Stimulated activated CD8-positive, alpha-beta memory T cell treated with anti-CD3 and anti-CD28 coated beads, Interleukin-4, amount 100 ng/mL, for 48 hours (primary cell): Measurements from ENCODE around the gene ZNF200.
"Not testable (repeated sequence)": the region's sequence is repeated elsewhere in the genome, so short reads cannot be mapped to it uniquely, and the experiment has no call there.

Experiments
- DNase-seq: peaks from one replicate; pipeline ENCODE4 v3.0.0-alpha.2; 2020

The ZNF200 gene

DNA sequence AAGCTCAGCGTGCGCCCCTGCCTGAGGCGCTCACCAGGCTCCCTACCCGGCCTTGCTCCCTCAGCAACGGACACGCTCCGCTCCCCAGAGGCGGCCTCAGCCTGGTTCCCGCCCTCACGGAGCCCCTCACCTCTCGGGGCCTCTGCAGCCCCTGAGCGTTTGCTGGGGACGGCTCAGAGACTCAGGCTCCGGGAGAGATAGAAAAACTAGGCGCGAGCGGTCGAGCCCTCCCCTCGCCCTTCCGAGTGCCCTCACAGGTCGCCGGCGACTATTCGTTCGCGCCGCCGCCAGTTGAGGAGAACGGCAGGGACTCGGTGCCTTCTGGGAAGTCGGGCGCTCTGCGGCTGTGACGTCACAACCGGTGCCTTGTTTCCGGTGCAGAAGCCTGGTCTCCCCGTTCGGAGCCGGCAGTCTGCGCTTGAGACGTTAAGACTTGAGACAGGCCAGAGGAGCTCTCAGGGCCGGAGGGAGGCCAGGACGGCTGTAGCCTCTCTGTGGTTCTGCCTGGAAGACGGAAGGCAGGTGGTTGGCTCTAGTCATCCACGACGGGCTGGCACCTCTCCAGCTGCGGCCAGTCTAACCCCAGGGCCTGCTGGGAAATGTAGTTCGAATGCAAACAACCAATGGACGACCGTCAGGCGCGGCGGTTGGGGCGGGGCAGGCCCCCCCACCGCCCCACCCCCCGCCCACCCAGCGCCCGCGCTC, at the start of gene ZNF200:
Gene ZNF200 (minus strand): TSS at position 302 of the 705 bp plus-strand sequence. CDS start 1,403 bp downstream, outside the sequence.
- peak; percentile 96 for DNase-seq

GRCh38 chr16:3283543-3284447, 48.8 kb upstream of the ZNF200 start:
- peak; percentile 31 for DNase-seq

DNA sequence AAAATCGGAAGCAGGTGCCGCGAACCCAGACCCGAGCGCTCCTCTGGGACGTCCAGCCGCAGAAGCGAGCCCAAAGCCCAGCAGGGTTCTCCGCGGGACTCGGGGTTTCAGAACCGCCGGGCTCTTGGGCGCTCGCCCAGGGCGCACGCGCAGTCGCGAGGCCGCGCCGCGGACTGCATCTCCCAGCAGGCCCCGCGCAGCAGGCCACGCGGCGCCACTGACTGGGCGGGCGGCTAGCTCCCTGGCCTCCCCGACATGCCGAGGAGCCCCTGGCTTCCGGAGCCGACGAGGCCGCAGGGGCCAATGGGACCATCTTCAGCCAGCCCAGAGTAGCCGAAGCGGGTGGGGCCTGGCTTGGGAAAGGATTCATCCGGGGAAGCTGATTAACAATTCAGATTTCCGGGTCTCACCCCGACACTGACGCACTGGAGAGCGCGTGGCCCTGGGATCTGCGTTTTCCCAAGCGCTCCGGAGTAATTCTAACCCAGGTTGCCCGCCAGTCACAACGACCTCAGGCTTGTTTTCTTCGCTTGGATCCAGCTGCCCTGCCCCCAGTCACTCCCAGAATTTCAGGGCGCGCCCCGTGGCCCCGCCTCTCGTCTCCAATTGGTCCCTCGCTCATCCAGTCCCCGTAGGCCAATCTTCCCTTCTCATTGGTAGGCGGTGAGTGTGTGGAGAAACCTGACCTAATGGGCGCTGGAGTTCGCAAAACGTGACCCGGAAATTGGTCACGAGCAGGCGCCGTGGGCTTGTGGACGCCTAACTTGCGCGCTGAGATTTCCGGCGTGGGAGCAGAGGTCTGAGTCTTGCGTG, 48.0 kb upstream of the ZNF200 start, which contains the start of gene ZNF263:
Gene ZNF263 (plus strand): TSS at position 762 of the 813 bp plus-strand sequence. CDS start 328 bp downstream, outside the sequence.
- peak; percentile 92 for DNase-seq

GRCh38 chr16:3282103-3282729, 47.3 kb upstream of the ZNF200 start:
- DNase-seq: no peak

DNA sequence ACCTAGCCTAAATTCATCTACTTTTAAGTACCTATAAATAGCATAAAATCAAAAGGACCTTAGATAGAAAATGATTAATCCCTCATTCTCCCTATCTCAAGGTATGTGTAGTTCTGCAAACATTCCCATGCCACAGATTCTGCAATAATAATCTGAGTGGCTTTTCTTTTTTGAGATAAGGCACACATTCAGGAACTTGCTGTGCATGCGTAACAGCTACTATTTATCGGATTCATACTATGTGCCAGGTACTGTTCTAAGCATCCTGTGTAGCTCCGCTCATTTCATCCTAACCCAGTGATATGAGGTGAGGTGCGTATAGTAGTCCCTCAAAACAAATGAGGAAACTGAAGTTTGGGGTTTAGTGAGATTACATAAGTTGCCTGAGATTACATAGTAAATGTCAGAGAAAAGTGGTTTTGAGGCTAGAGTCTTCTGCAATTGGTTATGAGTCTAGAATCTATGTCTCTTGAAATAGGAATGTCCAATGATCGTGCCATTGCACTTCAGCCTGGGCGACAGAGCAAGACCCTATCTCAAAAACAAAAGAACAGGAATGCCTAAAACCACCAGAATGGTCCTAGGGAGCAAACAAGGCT, 46.4 kb upstream of the ZNF200 start:
- no peak for DNase-seq

DNA sequence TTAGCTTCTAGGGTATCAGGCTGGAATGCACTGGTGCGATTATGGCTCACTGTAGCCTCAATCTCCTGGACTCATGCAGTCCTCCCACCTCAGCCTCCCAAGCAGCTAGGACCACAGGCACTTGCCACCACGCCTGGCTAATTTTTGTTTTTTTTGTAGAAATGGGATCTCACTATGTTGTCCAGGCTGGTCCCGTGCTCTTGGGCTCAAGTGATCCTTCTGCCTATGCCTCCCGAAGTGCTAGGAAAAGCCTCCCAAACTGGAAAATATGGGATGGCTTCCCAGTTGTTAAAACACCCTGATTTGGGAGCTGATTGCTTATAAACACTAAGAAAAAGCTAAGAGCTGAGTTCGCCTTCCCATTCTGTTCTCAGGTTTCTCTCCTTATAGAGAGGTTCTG, 41.7 kb upstream of the ZNF200 start:
- DNase-seq: no peak

DNA sequence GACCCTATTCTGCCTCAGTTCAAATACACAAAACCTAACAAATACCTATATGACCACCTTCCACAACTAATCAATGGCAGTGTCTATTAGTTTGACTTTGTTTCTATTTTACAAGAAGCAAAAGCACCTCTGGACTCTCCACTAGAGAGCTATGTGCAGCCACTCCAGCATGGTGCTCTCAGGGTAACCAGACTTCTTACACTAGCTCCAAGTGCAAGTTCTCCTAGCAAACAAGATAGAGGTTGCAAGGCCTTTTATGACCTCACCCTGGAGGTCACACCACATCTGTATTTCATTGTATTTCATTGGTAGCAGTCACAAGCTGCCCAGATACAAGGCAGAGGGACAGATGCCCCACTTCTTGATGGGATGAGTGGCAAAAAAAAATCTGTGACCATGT, 40.0 kb upstream of the ZNF200 start:
- DNase-seq: no peak

DNA sequence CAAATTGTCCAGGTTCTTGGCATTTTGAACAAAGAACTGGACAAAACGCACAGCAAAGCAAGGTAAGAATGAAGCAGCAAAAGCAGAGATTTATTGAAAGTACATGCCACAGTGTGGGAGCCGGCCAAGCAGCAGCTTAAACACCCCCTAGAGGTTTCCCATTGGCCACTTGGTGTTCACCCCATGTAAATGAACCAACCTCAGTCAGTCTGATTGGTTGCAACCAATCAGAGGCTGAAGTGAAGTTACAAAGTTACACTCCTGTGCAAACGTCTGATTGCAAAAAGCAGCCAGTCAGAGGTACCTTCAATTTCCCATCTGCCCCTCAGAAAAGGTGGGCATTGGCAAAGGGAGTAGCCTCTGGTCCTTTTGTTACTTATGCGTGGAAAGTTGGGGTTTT, 39.5 kb upstream of the ZNF200 start:
- no peak for DNase-seq

- not testable (repeated sequence) for DNase-seq
These were observed 36.3 kb upstream of the ZNF200 start for GRCh38 chr16:3271281-3271680.

- not testable (repeated sequence) for DNase-seq
These were observed 35.8 kb upstream of the ZNF200 start for GRCh38 chr16:3270718-3271117.

GRCh38 chr16:3268294-3268693, 33.3 kb upstream of the ZNF200 start:
- DNase-seq: no peak

DNA sequence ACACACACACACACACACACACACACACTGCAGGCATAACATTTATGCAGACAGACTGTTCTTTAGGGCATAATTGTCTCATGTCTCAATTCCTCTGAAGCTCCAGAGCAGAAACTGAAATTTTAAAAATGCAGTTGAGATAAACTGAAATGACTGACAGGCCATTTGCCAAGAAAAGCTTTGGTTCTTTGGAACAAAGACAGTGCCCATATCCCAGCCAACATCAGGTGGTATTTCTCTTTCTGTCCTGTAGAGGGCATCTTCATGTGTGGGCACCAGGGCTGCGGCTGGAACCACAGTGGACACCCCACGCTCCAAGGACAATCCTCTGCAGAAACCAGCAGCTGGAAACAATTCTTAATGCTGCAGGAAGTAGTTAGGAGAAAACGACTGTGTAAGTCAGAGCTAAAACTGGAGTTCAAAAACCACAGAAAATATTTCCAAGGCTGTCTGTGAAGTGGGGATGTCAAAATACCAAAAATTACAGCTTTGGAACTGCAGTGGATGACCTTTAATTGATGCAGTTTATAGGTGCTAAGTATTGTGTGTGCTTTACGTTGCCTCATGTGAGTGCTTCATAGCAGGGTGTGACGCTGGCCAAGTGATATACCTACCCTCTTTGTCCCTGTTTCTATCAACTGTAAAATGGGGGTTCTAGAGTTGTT, 32.0 kb upstream of the ZNF200 start:
- peak; percentile 34 for DNase-seq

DNA sequence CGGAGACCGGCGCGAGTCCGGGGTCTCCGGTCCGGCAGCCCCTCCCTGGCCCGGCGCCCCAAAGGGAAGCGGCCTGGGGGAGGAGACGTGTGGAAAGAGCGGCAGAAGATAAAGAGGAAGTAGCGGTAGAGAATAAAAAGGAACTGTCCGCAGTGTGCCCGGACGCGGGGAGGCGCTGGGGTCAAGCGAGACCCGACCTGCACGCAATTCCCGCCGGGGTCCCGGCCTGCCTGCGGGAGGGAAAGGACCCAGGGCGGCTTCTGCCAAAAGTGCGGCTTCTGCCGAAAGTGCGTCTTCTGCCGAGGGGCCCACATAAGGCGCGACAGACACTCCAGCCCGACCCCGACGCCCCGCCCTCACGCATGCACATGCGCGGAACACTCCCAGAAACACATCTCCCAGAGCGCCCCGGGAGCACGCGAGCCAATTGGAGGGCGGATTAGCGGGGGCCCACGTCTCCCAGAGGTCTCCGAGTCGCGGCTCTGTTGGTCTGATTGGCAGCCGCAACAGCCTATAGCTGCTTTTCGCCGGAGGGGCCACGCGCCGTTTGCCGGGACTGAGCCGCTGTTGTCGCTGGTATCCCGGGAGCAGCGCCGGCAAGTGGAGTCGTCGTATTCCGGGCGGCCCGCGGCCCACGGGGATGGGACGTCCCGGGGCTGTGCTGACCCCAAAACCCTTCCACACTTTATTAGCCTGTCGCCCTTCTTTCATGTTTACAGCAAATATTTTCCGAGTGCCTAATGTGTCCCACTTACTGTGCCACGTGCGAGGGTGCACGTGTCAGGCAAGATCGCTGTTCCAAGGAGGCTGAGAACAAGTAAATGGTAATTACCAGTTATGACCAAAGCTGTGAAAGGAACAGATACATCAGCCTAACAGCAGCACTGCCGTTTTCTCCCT, 29.4 kb upstream of the ZNF200 start:
- peak; percentile 98 for DNase-seq

GRCh38 chr16:3262517-3262916, 27.6 kb upstream of the ZNF200 start:
- no peak for DNase-seq

- DNase-seq: no peak
These were observed 24.9 kb upstream of the ZNF200 start for GRCh38 chr16:3259836-3260235.

- DNase-seq: no peak
These were observed 22.0 kb upstream of the ZNF200 start for GRCh38 chr16:3256866-3257465.

- no peak for DNase-seq
These were observed 21.3 kb upstream of the ZNF200 start, which contains the start of gene MEFV for GRCh38 chr16:3256146-3256865. MEFV (minus strand) TSS chr16:3256633; CDS start chr16:3256587, 46 bp downstream.

DNA sequence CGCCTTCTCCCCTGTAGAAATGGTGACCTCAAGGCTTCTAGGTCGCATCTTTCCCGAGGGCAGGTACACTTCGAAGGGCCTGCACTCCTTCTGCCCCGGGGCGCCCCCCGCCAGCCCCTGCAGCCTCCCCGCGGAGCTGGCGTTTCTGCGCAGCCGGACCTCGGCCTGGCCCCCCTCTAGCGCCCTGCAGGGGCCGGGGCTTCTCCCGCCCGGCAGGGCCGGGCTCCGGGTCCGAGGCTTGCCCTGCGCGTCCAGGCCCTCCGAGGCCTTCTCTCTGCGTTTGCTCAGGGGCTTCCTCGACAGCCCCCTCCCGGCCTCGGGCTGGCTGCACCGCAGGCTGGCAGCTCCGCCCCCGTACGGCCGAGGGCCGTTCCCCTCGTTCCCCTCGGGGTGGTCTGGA, 19.4 kb upstream of the ZNF200 start:
- no peak for DNase-seq

DNA sequence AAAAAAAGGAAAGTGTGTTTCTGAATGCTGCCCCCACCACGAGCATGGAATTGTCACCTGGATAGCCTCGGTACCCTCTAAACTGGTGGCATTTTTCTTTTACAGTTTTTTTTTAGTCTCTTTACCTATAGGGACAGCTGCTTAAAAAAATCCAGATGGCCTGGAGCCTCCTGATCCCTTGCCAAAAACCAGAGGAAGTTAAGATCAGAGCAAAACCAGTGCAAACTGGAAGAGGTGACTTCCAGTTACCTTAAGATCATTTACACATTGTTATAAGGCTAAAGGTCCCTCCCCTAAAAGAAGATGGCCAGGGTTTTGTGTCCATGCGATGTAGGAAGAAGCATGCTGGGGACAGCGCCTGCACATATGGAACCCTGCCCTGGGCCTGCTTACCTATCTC, 18.0 kb upstream of the ZNF200 start:
- no peak for DNase-seq
